HG02870 (cell line): Measurements from ENCODE around the gene RPH3AL.
"Not testable (repeated sequence)": the region's sequence is repeated elsewhere in the genome, so short reads cannot be mapped to it uniquely, and the experiment has no call there.

Experiments used
- ATAC-seq: cut with Tn5 transposase; IDR thresholded peaks from one replicate; pipeline ENCODE4 v1.9.1; 2021; ENCODE audit warnings: mild to moderate bottlenecking, moderate library complexity; ENCODE audit not compliant: unreplicated experiment

Gene RPH3AL

GRCh38 chr17:283911-284675 is 68.5 kb downstream of the RPH3AL start:
- no peak for ATAC-seq

- no peak for ATAC-seq
Observed at GRCh38 chr17:282912-283882, 69.4 kb downstream of the RPH3AL start.

- no peak for ATAC-seq
Observed at GRCh38 chr17:282000-282911, 70.4 kb downstream of the RPH3AL start.

GRCh38 chr17:281365-281999 is 71.1 kb downstream of the RPH3AL start:
- ATAC-seq: no peak

- no peak for ATAC-seq
Observed at GRCh38 chr17:280901-281300, 71.7 kb downstream of the RPH3AL start.

GRCh38 chr17:280216-280615 is 72.4 kb downstream of the RPH3AL start:
- no peak for ATAC-seq

GRCh38 chr17:279776-280175 is 72.8 kb downstream of the RPH3AL start:
- no peak for ATAC-seq

GRCh38 chr17:279331-279730 is 73.3 kb downstream of the RPH3AL start:
- ATAC-seq: no peak

GRCh38 chr17:278676-279059 is 73.9 kb downstream of the RPH3AL start:
- no peak for ATAC-seq

GRCh38 chr17:278055-278675 is 74.4 kb downstream of the RPH3AL start:
- ATAC-seq: no peak

GRCh38 chr17:274902-275301 is 77.7 kb downstream of the RPH3AL start:
- no peak for ATAC-seq

GRCh38 chr17:273981-274832 is 78.4 kb downstream of the RPH3AL start:
- ATAC-seq: no peak

GRCh38 chr17:272856-273255 is 79.8 kb downstream of the RPH3AL start:
- ATAC-seq: not testable (repeated sequence)

GRCh38 chr17:271928-272623 is 80.5 kb downstream of the RPH3AL start:
- not testable (repeated sequence) for ATAC-seq

GRCh38 chr17:269616-270514 is 82.7 kb downstream of the RPH3AL start:
- no peak for ATAC-seq

- ATAC-seq: no peak
Observed at GRCh38 chr17:266701-267667, 85.6 kb downstream of the RPH3AL start.
